HepG2 (cell line): ENCODE data around the gene YIF1B. TPM values are rescaled to one million over a fixed set of nuclear protein-coding genes. Genes with fewer than 3 reads are reported as not detected.

Experiments used
- CBX5 ChIP-seq: sonication (generic); formaldehyde crosslinking; IDR thresholded peaks from 2 replicates; pipeline ENCODE4 v1.4.0; 2020; ENCODE audit warnings: missing genetic modification reagents, borderline replicate concordance
- JUN ChIP-seq: sonication (generic); formaldehyde crosslinking; IDR thresholded peaks from 2 replicates; pipeline ENCODE4 v1.4.0; 2020; ENCODE audit warnings: mild to moderate bottlenecking, missing genetic modification reagents
- SETDB1 ChIP-seq: sonication (generic); formaldehyde crosslinking; IDR thresholded peaks from 2 replicates; pipeline ENCODE4 v1.5.1; 2020; ENCODE audit warnings: missing genetic modification reagents, mild to moderate bottlenecking, borderline replicate concordance
- SNAPC4 ChIP-seq: sonication (generic); formaldehyde crosslinking; IDR thresholded peaks from 2 replicates; pipeline ENCODE4 v1.4.0; 2020; ENCODE audit warnings: mild to moderate bottlenecking, missing genetic modification reagents
- ZBTB40 ChIP-seq, 2 experiments: fragments of 450-650 bp in 1 of 2; sonication (generic) in 1 of 2; formaldehyde crosslinking in 1 of 2; IDR thresholded peaks; 2 replicates each; pipeline versions ENCODE4 v1.6.1 to v1.8.0; 2016 to 2022; ENCODE audit warnings: antibody characterized with exemption in 1 of 2, mild to moderate bottlenecking in 1 of 2, missing genetic modification reagents in 1 of 2
- ZNF138 ChIP-seq: sonication (generic); formaldehyde crosslinking; IDR thresholded peaks from 2 replicates; pipeline ENCODE4 v1.5.0; 2020; ENCODE audit warnings: mild to moderate bottlenecking, low read depth, missing genetic modification reagents
- ZNF160 ChIP-seq: sonication (generic); formaldehyde crosslinking; IDR thresholded peaks from 2 replicates; pipeline ENCODE4 v1.8.0; 2022; ENCODE audit warnings: mild to moderate bottlenecking, inconsistent platforms, missing genetic modification reagents
- ZNF275 ChIP-seq: sonication (generic); formaldehyde crosslinking; IDR thresholded peaks from 2 replicates; pipeline ENCODE4 v1.8.0; 2022; ENCODE audit warnings: missing genetic modification reagents, mild to moderate bottlenecking, inconsistent platforms, borderline replicate concordance
- ZNF441 ChIP-seq: sonication (generic); formaldehyde crosslinking; IDR thresholded peaks from 2 replicates; pipeline ENCODE4 v1.7.0; 2021; ENCODE audit warnings: missing genetic modification reagents, borderline replicate concordance
- ZNF710 ChIP-seq: sonication (generic); formaldehyde crosslinking; IDR thresholded peaks from 2 replicates; pipeline ENCODE4 v1.5.0; 2020; ENCODE audit warnings: mild to moderate bottlenecking, missing genetic modification reagents, borderline replicate concordance
- polyA plus RNA-seq, 8 experiments: library from polyadenylated mRNA; depleted of rRNA in 3 of 8; stranded (reverse) in 7 of 8; unstranded in 1 of 8; fragments of >200 nt; fragmentation: Illumina TruSeq in 4 of 8; extraction: Trizol in 4 of 8; gene quantifications; 2 replicates each; pipeline versions ENCODE4 v1.2.1 to v1.2.3, GENCODE V29; 2011 to 2016; ENCODE audit warnings: low read depth in 4 of 8, missing spikeins in 1 of 8, mixed read lengths in 1 of 8; ENCODE audit not compliant: insufficient read depth in 1 of 8
- total RNA-seq, 5 experiments: library from RNA; depleted of rRNA; stranded (reverse); fragments of >200 nt; fragmentation: Illumina TruSeq; extraction: Trizol; gene quantifications; 2 replicates each; pipeline ENCODE4 v1.2.3, GENCODE V29; 2016; ENCODE audit warnings: low read depth in 1 of 5

The YIF1B gene
- total and polyA plus RNA-seq, 2 of the 13 experiments (the other 11 are each of a cell fraction or from before 2014, with no cell fraction given): 41.4 to 85.2 TPM

- TF ChIP-seq SNAPC4: no peak
- TF ChIP-seq SETDB1 (CRISPR knock-in tag): no peak
- TF ChIP-seq JUN: no peak
- peak; percentile 33; the same call in 1 of the 2 replicates for TF ChIP-seq CBX5 (CRISPR knock-in tag)
- TF ChIP-seq ZBTB40 (IDR thresholded peaks at IDR 0.05): no peak
- TF ChIP-seq ZBTB40 (CRISPR knock-in tag; IDR thresholded peaks at IDR 0.05): no peak
- TF ChIP-seq ZNF441: no peak
- no peak for TF ChIP-seq ZNF275
- no peak for TF ChIP-seq ZNF160
- no peak for TF ChIP-seq ZNF138
- 0 out of 2 replicates have a peak, but pooled peaks have one; percentile 39 for TF ChIP-seq ZNF710 (CRISPR knock-in tag)
Measured at GRCh38 chr19:38266981-38267597, 48.7 kb downstream of the YIF1B start (continued).
